Esophagus muscularis mucosa (tissue), 4 donors: ENCODE results near the gene COL27A1. TPM values are rescaled to one million over a fixed set of nuclear protein-coding genes. Genes with fewer than 3 reads are reported as not detected.

Source experiments
- DNase-seq: peaks from one replicate; pipeline ENCODE4 v3.0.0-alpha.2; 2017; ENCODE audit errors: extremely low spot score
- H3K27ac ChIP-seq, 4 donors: fragments of 200-600 bp; sonication (generic); replicated peaks in 1 of 4; 1 replicate in 3 of 4; 2 replicates in 1 of 4; pipeline ENCODE4 v1.5.1; 2016 to 2019; ENCODE audit warnings: mild to moderate bottlenecking in 1 of 4
- H3K27me3 ChIP-seq, 4 donors: fragments of 200-600 bp; sonication (generic); one replicate each; pipeline versions ENCODE4 v1.5.1 to v1.6.0; 2016 to 2019
- H3K36me3 ChIP-seq, 4 donors: fragments of 200-600 bp; sonication (generic); one replicate each; pipeline ENCODE4 v1.5.1; 2016 to 2019
- H3K4me1 ChIP-seq, 4 donors: fragments of 200-600 bp; sonication (generic); one replicate each; pipeline ENCODE4 v1.5.1; 2016 to 2019
- H3K4me3 ChIP-seq, 4 donors: fragments of 200-600 bp; sonication (generic); 1 replicate in 2 of 4; 2 replicates in 2 of 4; pipeline ENCODE4 v1.5.1; 2016 to 2019; ENCODE audit warnings: mild to moderate bottlenecking in 4 of 4, moderate library complexity in 1 of 4
- H3K9me3 ChIP-seq, 4 donors: fragments of 200-600 bp; sonication (generic); 1 replicate in 3 of 4; 2 replicates in 1 of 4; pipeline ENCODE4 v1.5.1; 2016 to 2019
- CTCF ChIP-seq, 3 experiments: fragments of 200-600 bp in 2 of 3; fragments of 450-650 bp in 1 of 3; sonication (generic) in 2 of 3; IDR thresholded peaks; one replicate each; pipeline ENCODE4 v1.5.1; 2017 to 2019; ENCODE audit warnings: antibody characterized with exemption in 3 of 3, mild to moderate bottlenecking in 2 of 3, moderate library complexity in 1 of 3
- EP300 ChIP-seq: sonication (generic); formaldehyde crosslinking; IDR thresholded peaks from one replicate; pipeline ENCODE4 v1.6.1; 2017; ENCODE audit warnings: antibody characterized with exemption
- POLR2A ChIP-seq: fragments of 450-650 bp; IDR thresholded peaks from one replicate; pipeline ENCODE4 v1.6.1; 2017; ENCODE audit warnings: antibody characterized with exemption, moderate library complexity, mild to moderate bottlenecking, low read depth
- POLR2AphosphoS5 ChIP-seq, 2 donors: sonication (generic); formaldehyde crosslinking; IDR thresholded peaks; one replicate each; pipeline ENCODE4 v1.6.1; 2017; ENCODE audit warnings: antibody characterized with exemption in 2 of 2
- WGBS: methylation state at CpG from one replicate; pipeline ENCODE4 v1.1.5; 2018; 5-methylcytosine and 5-hydroxymethylcytosine counted together
- intact Hi-C: fragments of 100-400 bp; cut with DNase I; formaldehyde crosslinking; loops from one replicate; pipeline ENCODE4 v1.15.1; 2023
- total RNA-seq, 4 donors: library from RNA; depleted of rRNA; stranded (reverse); fragments of >200 nt; gene quantifications; one replicate each; pipeline versions ENCODE4 v1.1.0 to v1.2.1, GENCODE V29; 2016

The COL27A1 gene
- total RNA-seq, 4 donors from 2014 or later = 1.8 to 3.3 (median 2.7) TPM

GRCh38 chr9:114163517-114163951 lies 8.2 kb downstream of the COL27A1 start:
- Histone ChIP-seq H3K36me3 (no peaks in the 10 kb centered on the region), H3K4me3 (peak overlapping the region in 2 of 4 donors; percentile 0 to 27), H3K27ac (peak overlapping the region in 2 of 4 donors; percentile 23 to 28), H3K9me3 (no peaks in the 10 kb centered on the region), H3K4me1 (peaks cover 9 to 16% (median 13%) of the 10 kb centered on the region in 4 donors), H3K27me3 (peaks cover 0 to 16% (median 0%) of the 10 kb centered on the region in 4 donors)
- 10% methylated on average over 11 of the region's 13 CpGs for WGBS
- no peak for TF ChIP-seq EP300
- TF ChIP-seq CTCF (IDR thresholded peaks at IDR 0.05) = no peak
- no peak for TF ChIP-seq POLR2A
- TF ChIP-seq POLR2AphosphoS5 (IDR thresholded peaks at IDR 0.05) = no peak
- intact Hi-C loops = no loop called here
- DNase-seq = no peak

GRCh38 chr9:114164191-114164794 lies 9.0 kb downstream of the COL27A1 start:
- Histone ChIP-seq H3K36me3 (no peaks in the 10 kb centered on the region), H3K4me1 (peaks cover 11 to 17% (median 15%) of the 10 kb centered on the region in 4 donors), H3K4me3 (no peak overlapping the region), H3K27ac (no peak overlapping the region), H3K9me3 (no peaks in the 10 kb centered on the region), H3K27me3 (peaks cover 0 to 18% (median 0%) of the 10 kb centered on the region in 4 donors)
- 100% methylated on average over 1 of the region's 1 CpG for WGBS
- intact Hi-C loops = no loop called here
- no peak for DNase-seq
- TF ChIP-seq EP300 = no peak
- TF ChIP-seq POLR2AphosphoS5 (IDR thresholded peaks at IDR 0.05) = no peak
- TF ChIP-seq CTCF (IDR thresholded peaks at IDR 0.05) = no peak
- TF ChIP-seq POLR2A = no peak

GRCh38 chr9:114165407-114166102 lies 10.2 kb downstream of the COL27A1 start:
- intact Hi-C loops = no loop called here
- Histone ChIP-seq H3K4me3 (no peak overlapping the region), H3K27me3 (peaks cover 0 to 29% (median 0%) of the 10 kb centered on the region in 4 donors), H3K9me3 (no peaks in the 10 kb centered on the region), H3K4me1 (peaks cover 11 to 21% (median 20%) of the 10 kb centered on the region in 4 donors), H3K27ac (no peak overlapping the region), H3K36me3 (no peaks in the 10 kb centered on the region)
- no peak for DNase-seq
- 92% methylated on average over 1 of the region's 1 CpG for WGBS
- TF ChIP-seq POLR2A = no peak
- TF ChIP-seq CTCF (IDR thresholded peaks at IDR 0.05) = no peak
- TF ChIP-seq POLR2AphosphoS5 (IDR thresholded peaks at IDR 0.05) = no peak
- no peak for TF ChIP-seq EP300

DNA sequence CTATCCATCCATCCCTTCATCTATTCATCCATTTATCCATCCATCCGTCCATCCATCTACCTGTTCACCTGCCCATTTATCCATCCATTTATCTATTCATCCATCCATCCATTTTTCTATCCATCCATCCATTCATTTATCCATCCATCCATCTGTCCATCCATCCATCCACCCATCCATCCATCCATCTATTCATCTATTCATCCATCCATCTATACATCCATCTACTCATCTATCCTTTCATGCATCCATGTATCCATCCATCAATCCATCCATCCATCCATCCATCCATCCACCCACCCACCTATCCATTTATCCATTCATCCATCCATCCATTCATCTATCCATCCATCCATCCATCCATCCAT lies 10.8 kb downstream of the COL27A1 start:
- Histone ChIP-seq H3K4me1 (peaks cover 11 to 21% (median 20%) of the 10 kb centered on the region in 4 donors), H3K36me3 (no peaks in the 10 kb centered on the region), H3K9me3 (no peaks in the 10 kb centered on the region), H3K27ac (no peak overlapping the region), H3K27me3 (peaks cover 0 to 29% (median 0%) of the 10 kb centered on the region in 4 donors), H3K4me3 (no peak overlapping the region)
- intact Hi-C loops = no loop called here
- 98% methylated on average over 1 of the region's 1 CpG for WGBS
- TF ChIP-seq POLR2AphosphoS5 (IDR thresholded peaks at IDR 0.05) (no peak), EP300 (no peak), CTCF (IDR thresholded peaks at IDR 0.05) (no peak), POLR2A (no peak)
- no peak for DNase-seq
